Measurements from ENCODE around the gene ZBTB17. TPM values are rescaled to one million over a fixed set of nuclear protein-coding genes. Genes with fewer than 3 reads are reported as not detected.

Gene ZBTB17
- total and polyA plus RNA-seq, 2 of the 4 experiments (the other 2 are of a cell fraction): 26.3 to 58.2 TPM

- ATAC-seq (ENCODE audit: low read depth): peak; percentile 75
- H3K9ac ChIP-seq (ENCODE audit: low read depth, low read length): 0 out of 2 replicates have a peak within 1 kb of the TSS, but pooled peaks have one; percentile 36
- POLR2A ChIA-PET (ENCODE audit: unreplicated experiment): no interaction called here
- TF ChIP-seq NFE2L2 (IDR thresholded peaks at IDR 0.05; ENCODE audit: low read depth, low read length): no peak
- TF ChIP-seq CEBPB (IDR thresholded peaks at IDR 0.05; ENCODE audit: low read depth, low read length): no peak
- no peak for TF ChIP-seq RFX5 (IDR thresholded peaks at IDR 0.05; ENCODE audit: low read depth, low read length)
- TF ChIP-seq RAD21 (IDR thresholded peaks at IDR 0.05; ENCODE audit: low read length): no peak
- no peak for TF ChIP-seq RCOR1 (IDR thresholded peaks at IDR 0.05; ENCODE audit: insufficient replicate concordance, low read length)
- no peak for TF ChIP-seq USF2 (IDR thresholded peaks at IDR 0.05; ENCODE audit: low read depth, low read length)
- TF ChIP-seq SMC3 (IDR thresholded peaks at IDR 0.05; ENCODE audit: low read depth, low read length): no peak
- TF ChIP-seq MAFK (IDR thresholded peaks at IDR 0.05; ENCODE audit: low read depth, low read length): no peak
- TF ChIP-seq POLR2A (IDR thresholded peaks at IDR 0.05; ENCODE audit: low read depth, low read length): no peak
- TF ChIP-seq BHLHE40 (IDR thresholded peaks at IDR 0.05; ENCODE audit: low read depth, low read length): 0 out of 2 replicates have a peak, but pooled peaks have one; percentile 40
- TF ChIP-seq MXI1 (IDR thresholded peaks at IDR 0.05; ENCODE audit: borderline replicate concordance, low read depth, low read length): peak; percentile 69; the same call in 1 of the 2 replicates
- TF ChIP-seq CHD1 (IDR thresholded peaks at IDR 0.05; ENCODE audit: low read depth, low read length): no peak
- TF ChIP-seq MAZ (IDR thresholded peaks at IDR 0.05; ENCODE audit: borderline replicate concordance, low read depth, low read length): 0 out of 2 replicates have a peak, but pooled peaks have one; percentile 13
- TF ChIP-seq FOS (IDR thresholded peaks at IDR 0.05; ENCODE audit: low read depth, low read length): no peak
- no peak for TF ChIP-seq CTCF (conservative IDR thresholded peaks at IDR 0.05; ENCODE audit: low read depth, low read length)
These were observed 41.8 kb upstream of the ZBTB17 start, which contains the start of gene HSPB7 for GRCh38 chr1:16017461-16018303. TSS of gene HSPB7 (minus strand) at chr1:16018043. CDS start at chr1:16017963, 80 bp downstream.

More at GRCh38 chr1:16017461-16018303, 41.8 kb upstream of the ZBTB17 start, which contains the start of gene HSPB7:
- H2BK20ac ChIP-seq (ENCODE audit: low read depth, low read length): peak within 1 kb of the TSS; percentile 69
- WGBS, 2 experiments (ENCODE audit: extremely low coverage in 2 of 2, insufficient read length in 1 of 2): 39% methylated on average over 27 of the region's 37 CpGs; no CpG with 5 or more reads in 1 of the 2 experiments
- peaks cover 29% of the 10 kb centered on the region for H3K4me1 ChIP-seq (ENCODE audit: control insufficient read depth, insufficient read depth, low read length)
- peak within 1 kb of the TSS; percentile 44 for H4K5ac ChIP-seq (ENCODE audit: low read depth, low read length)
- peak within 1 kb of the TSS; percentile 86 for H3K14ac ChIP-seq (replicated peaks; ENCODE audit: low read depth, low read length)
- peak within 1 kb of the TSS; percentile 71 for H3K23ac ChIP-seq (ENCODE audit: low read depth, low read length)
- H3K27ac ChIP-seq (ENCODE audit: insufficient read depth, low read length): peak within 1 kb of the TSS; percentile 25; the same call in 1 of the 2 replicates
- no peaks in the 10 kb centered on the region for H3K36me3 ChIP-seq (ENCODE audit: control insufficient read depth, insufficient read depth, low read length)
- H2BK15ac ChIP-seq (ENCODE audit: low read depth, low read length): no peak within 1 kb of the TSS; the same call in 1 of the 3 replicates
- H2AFZ ChIP-seq (replicated peaks; ENCODE audit: low read length, poor library complexity): peak within 1 kb of the TSS; percentile 94
- no peaks in the 10 kb centered on the region for H3K79me1 ChIP-seq (ENCODE audit: low read depth in 1 of 2, low read length in 2 of 2)
- peak within 1 kb of the TSS; percentile 75 for H3K4ac ChIP-seq (ENCODE audit: low read depth, low read length)
- H2BK120ac ChIP-seq (ENCODE audit: low read depth, low read length): peak within 1 kb of the TSS; percentile 83
- H3K9me1 ChIP-seq (ENCODE audit: insufficient read depth, low read length): peaks cover 3% of the 10 kb centered on the region
- no peaks in the 10 kb centered on the region; the same call in 1 of the 2 replicates for H3K27me3 ChIP-seq (ENCODE audit: control insufficient read depth, insufficient read depth, low read length)
- peak within 1 kb of the TSS; percentile 70 for H2AK5ac ChIP-seq (ENCODE audit: low read depth, low read length)
- H3K56ac ChIP-seq (ENCODE audit: extremely low read depth, insufficient read depth, low read length): no peak within 1 kb of the TSS
- no peak within 1 kb of the TSS for H3K4me3 ChIP-seq (ENCODE audit: insufficient read depth, low read depth, low read length)
- peak within 1 kb of the TSS; percentile 38; the same call in 1 of the 2 replicates for H3K18ac ChIP-seq (ENCODE audit: low read depth, low read length)
- H3K4me2 ChIP-seq (ENCODE audit: low read depth, low read length): no peak within 1 kb of the TSS
- H3K9me3 ChIP-seq (ENCODE audit: control insufficient read depth, insufficient read depth, low read length): no peaks in the 10 kb centered on the region
- H2BK5ac ChIP-seq (ENCODE audit: low read depth, low read length, poor library complexity, severe bottlenecking): peak within 1 kb of the TSS; percentile 32
- in situ Hi-C loops (cut with MboI; ENCODE audit: low sequenced_read_pairs) (no loop called here), intact Hi-C loops (cut with micrococcal nuclease) (no loop called here), dilution Hi-C loops (cut with HindIII; ENCODE audit: low sequenced_read_pairs, unreplicated experiment) (no loop called here)
- peak; percentile 52 for DNase-seq
- H2AK9ac ChIP-seq (replicated peaks; ENCODE audit: low read depth, low read length, poor library complexity): peak within 1 kb of the TSS; percentile 84
- peak within 1 kb of the TSS; percentile 46; the same call in 1 of the 2 replicates for H4K91ac ChIP-seq (ENCODE audit: insufficient read depth, low read depth, low read length)
- H4K8ac ChIP-seq (ENCODE audit: low read depth in 2 of 2, low read length in 2 of 2): peak within 1 kb of the TSS; percentile 62 to 87
- CTCF ChIA-PET: no interaction called here
- no TSS peak for BruUV-seq (replicated peaks)
- no peaks in the 10 kb centered on the region for H4K20me1 ChIP-seq (ENCODE audit: insufficient read depth, low read length)
